Hepatic stellate cell (primary cell): Measurements from ENCODE around the gene PITPNB.

Experiments used
- DNase-seq: peaks from one replicate; pipeline ENCODE4 v3.0.0; 2011; ENCODE audit warnings: low spot score

The PITPNB gene

DNA sequence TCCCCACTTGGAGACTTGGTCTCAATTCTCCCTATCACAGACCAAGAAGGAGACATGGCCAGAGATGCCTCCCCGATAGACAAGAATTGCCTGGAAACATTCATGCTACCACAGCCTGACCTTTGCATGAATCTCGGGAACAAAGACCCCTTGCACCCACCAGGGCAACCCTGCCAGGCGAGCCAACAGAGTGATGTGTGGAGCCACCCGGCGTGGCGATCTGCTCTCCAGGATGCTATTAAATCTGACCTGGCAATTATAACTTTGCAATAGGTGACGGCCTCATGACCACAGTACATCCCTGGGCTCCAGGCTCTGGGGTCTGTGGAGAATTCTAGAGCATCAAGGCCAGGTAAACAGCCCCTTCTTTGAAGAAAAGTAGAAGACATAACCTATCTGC is 86.5 kb downstream of the PITPNB start:
- DNase-seq, result no peak

DNA sequence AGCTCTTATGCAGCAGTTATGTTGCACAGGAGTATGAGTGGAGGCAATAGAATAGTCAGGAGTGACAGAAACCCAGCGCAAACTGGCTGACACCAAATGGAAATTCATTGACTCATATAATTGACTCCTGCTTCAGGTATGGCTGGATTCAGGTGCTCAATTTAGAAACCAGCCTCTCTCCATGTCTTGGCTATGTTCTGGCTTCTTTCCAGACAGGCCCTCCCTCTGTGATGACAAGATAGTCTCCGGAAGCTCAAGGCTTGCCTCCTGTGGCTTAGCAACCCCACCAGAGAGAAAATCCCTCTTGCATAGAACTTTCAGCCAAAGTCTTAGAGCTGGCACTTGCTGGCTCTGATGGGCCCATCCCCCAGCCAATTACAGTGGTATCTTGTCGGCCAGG is 89.4 kb downstream of the PITPNB start:
- DNase-seq, result no peak

- no peak for DNase-seq
These were observed 91.2 kb downstream of the PITPNB start for GRCh38 chr22:27827604-27828587.

- no peak for DNase-seq
These were observed 93.9 kb downstream of the PITPNB start for GRCh38 chr22:27825174-27825573.

- DNase-seq, result no peak
These were observed 95.8 kb downstream of the PITPNB start for GRCh38 chr22:27823221-27823620.

GRCh38 chr22:27820896-27821866 is 97.9 kb downstream of the PITPNB start:
- DNase-seq, result no peak

DNA sequence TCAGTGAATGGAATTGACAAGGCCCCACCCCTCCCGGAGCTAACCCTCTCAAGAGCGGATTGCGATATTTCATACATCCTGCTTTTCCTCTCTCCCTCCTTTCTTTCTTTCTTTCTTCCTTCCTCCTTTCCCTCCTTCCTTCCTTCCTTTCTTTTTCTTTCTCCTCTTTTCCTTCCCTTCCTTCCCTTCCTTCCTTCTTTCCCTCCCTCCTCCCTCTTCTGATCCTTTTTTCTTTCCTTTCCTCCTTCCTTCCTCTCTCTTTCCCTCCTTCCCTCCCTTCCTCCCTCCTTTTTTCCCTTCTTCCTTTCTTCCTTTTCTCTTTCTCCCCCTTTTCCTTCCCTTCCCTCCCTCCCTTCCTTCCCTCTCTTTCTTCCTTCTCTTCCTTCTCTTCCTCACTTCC is 102.5 kb downstream of the PITPNB start:
- DNase-seq, result no peak

GRCh38 chr22:27815826-27816530 is 103.1 kb downstream of the PITPNB start:
- no peak for DNase-seq

- no peak for DNase-seq
These were observed 104.1 kb downstream of the PITPNB start for GRCh38 chr22:27814993-27815392.

DNA sequence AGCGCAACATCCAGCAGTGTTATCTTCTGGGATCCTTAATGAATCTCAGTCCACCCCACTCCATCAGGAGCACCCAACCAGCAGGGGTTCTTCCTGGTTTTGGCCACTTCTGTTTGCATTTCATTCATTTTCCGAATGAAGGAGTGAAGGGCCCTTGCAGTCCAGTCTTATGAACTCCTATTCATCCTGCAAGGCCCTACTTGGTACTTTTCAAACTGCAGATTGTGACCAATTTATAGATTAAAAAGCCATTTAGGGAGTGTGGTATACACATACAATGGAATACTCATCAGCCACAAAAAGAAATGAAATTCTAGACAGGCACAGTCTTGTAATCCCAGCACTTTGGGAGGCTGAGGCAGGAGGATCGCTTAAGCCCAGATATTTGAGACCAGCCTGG is 107.3 kb downstream of the PITPNB start:
- no peak for DNase-seq

DNA sequence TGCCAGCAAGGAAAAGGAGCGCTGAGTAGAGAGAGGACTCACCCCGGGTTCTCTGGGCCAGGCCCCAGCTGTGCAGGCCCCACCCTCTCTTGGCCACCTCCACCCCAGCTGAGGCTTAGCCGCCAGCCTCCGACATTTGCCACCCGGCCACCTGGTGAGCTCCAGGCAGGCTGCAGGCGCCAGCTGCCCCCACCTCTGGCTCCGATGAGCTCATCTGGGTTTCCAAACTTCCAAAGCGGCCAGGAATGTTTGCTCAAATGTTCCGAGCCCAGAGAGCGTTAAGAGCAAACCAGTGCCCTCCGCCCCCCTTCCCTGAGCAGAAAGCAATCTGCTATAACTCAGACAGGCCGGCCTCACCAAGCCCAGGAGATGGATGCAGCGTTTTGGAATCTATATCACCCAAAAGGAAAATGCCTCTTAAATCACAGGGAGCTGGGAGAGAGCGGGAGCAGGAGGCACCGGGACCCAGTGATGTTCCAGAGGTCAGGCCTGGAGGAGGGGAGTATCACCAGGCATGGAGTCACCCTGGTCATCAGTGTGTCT is 108.4 kb downstream of the PITPNB start:
- DNase-seq, result peak; percentile 38

DNA sequence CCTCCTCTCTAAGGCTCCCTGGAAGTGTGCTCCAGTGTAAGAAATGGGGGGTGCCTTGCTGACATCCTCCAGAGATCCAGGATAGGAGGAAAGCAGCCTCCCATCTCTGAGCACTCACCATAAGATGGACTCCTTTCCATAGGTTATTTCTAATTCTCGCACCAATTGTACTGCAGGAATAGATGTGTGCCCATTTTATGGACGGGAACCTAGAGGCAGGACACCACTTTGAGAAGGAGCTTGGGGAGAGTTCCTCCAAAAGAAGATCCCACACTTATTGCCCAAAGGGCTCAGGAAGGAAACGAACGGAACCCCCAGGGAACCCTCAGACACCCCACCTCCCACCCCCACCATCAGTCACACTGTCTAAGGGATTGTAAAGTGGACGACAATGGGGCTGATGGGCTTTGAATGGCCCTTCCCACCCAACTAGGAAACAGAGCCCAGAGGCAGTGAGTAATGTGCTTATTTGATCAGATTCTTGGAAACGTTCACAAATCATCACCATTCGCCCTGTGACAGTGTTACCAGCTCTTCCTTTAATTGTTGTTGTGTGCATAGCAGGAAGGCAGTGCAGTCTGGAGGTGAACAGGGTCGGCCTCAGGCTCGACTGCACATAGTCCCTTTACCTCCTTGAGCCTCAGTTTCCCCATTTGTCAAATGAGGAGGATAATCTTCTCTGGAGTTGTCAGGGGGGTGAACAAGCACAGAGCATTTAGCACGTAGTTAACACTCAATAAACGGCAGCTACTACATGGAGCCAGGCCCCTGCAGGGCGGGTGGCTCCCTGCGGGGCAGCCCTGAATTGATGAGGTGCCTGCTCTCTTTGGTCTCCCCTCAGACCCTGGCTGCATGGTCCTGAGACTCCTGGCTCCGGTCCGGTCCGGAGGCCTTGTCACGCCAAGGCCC is 109.1 kb downstream of the PITPNB start:
- no peak for DNase-seq

- no peak for DNase-seq
These were observed 109.8 kb downstream of the PITPNB start for GRCh38 chr22:27809226-27809603.

DNA sequence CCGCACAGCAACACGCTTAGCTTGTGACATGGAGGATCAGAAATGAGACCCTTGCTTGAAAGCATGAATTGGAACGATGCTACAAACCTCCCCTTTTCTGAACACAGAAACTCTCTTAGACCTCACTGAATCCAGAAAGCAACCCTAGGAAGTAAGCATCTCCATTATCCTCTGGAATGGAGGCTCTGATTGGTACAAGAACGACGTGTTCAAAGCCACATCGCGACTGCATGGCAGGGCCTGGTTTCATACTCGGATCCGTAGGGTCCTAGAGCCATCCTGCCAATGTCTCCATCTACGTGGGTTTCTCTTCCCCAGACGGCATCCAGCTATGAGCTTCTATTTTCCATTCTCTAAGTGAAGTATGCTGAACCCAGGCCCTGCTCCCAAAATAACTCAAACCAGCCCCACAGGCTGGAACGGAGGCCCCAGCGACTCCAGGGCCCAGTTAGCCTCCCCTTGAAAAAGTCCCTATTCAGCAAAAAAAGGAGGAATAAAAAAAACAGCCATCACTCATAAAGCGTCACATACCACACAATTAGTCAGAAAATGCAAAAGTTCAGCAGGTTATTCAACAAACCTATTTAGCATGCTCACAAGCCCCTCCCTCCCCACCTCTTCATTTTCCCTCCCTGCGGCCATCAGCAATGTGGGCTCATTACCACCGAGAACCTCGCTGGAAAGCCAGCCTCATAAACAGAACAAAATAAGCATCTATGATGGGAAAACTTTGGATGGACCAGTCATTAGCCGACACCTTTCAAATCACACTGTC is 110.4 kb downstream of the PITPNB start:
- DNase-seq, result no peak

- no peak for DNase-seq
These were observed 113.2 kb downstream of the PITPNB start for GRCh38 chr22:27805841-27806240.

- peak; percentile 86 for DNase-seq
These were observed 114.4 kb downstream of the PITPNB start for GRCh38 chr22:27804470-27805297.

- no peak for DNase-seq
These were observed 115.1 kb downstream of the PITPNB start for GRCh38 chr22:27803841-27804415.

- DNase-seq, result no peak
These were observed 116.5 kb downstream of the PITPNB start for GRCh38 chr22:27802346-27803073.
